HG03378 (cell line): ENCODE results near the gene GREM1.

Experiments used
- ATAC-seq: cut with Tn5 transposase; IDR thresholded peaks from one replicate; pipeline ENCODE4 v1.9.1; 2021; ENCODE audit warnings: mild to moderate bottlenecking, moderate library complexity; ENCODE audit not compliant: unreplicated experiment

The GREM1 gene

DNA sequence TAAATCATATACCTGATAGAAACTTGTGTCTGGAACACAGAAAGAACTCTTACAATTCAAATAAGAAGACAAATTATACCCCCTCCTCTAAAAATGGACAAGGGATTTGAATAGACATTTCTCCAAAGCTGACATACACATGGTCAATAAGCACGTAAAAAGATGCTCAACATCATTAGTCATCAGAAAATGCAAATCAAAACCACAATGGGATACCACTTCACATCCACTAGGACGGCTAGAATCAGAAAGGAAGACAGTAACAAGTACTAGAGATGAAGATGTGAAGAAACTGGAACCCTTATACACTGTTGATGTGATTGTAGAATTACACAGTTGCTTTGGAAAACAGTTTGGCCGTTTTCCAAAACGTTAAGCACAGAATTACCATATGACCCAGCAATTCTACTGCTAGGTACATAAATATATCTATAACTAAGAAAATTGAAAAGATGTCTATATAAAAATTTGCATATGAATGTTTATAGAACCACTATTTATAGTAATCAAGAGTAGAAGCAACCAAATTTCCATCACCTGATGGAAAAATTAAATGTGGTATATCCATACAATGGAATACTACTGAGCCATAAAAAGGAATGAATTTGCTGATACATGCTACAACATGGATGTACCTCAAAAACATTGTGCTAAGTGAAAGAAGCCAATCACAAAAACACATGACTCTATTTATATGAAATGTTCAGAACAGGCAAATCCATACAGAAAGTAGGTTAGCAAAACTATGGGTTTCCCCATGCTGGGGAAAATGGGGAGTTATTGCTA lies 60.8 kb downstream of the GREM1 start:
- no peak for ATAC-seq

DNA sequence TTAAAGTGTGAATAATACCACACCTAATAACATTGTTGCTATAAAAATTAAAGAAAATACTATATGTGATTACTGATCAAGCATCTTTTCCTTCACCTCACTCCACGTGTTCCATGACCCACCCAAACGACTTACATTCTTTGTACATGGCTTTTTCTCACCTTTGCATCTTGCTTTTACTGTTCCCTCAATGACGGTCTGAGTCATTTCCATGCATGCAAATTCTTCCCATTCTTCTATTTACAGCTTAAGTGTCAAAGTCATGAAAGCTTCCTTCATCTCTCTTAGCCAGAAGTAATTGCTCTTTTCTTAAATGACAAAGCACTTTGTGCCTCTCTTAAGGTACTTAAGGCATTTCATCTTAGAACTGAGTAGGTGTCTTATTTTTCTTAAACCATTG lies 64.0 kb downstream of the GREM1 start:
- no peak for ATAC-seq

DNA sequence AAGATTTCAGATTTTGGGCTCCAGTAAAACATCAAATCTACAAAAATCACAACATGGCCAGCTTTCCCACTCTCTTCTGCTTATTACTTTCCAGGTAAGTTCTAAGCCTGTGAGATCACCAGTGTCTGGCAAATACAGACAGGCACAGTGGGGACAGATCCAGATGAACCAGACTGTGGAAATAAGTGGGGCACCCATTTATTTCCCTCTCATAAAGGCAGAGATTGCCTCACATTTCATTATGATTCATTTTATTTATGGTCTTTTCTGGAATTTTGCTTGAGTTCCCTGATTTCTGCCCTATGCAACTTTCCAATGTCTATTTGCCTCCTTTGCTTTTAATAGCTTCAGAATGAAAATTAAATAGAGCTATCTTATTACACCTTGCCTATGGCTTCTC lies 66.8 kb downstream of the GREM1 start:
- no peak for ATAC-seq

DNA sequence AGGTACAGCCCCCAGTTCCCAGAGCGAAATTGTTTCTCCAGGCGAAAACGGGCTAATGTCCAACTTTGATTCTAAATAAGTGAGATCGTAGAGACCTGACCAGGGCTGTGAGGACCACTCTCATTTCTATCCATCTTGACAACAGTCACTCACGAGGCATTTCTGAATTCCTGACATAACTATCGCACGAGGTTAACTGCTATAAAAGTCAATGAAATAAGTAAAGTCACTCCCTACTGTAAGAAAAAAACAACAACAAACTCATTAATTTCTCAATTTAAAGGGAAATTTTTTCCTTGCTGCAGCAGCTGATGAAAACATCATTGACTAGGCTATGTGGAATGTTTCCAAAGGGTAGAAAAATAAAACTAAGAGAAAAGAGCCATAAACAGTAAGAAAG lies 69.1 kb downstream of the GREM1 start:
- ATAC-seq, result no peak

DNA sequence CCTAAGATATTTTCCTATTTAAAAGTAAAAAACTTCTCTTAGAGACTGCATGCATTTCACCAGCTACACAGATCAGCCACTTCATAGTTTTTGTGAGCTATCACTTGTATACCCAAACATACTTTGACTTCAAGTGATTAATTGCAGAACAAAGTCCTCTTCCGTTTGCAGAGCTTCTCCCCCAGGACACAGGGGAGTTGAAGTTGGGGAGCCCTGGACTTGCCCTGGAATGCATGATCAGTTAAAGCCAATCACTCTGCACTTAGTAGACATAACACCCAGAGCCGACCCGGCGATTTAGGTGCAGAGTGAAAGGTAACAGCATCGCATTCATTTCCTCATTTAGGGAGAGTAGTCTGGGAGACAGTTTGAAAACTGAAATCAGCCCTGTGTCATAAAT lies 70.1 kb downstream of the GREM1 start:
- ATAC-seq, result no peak

DNA sequence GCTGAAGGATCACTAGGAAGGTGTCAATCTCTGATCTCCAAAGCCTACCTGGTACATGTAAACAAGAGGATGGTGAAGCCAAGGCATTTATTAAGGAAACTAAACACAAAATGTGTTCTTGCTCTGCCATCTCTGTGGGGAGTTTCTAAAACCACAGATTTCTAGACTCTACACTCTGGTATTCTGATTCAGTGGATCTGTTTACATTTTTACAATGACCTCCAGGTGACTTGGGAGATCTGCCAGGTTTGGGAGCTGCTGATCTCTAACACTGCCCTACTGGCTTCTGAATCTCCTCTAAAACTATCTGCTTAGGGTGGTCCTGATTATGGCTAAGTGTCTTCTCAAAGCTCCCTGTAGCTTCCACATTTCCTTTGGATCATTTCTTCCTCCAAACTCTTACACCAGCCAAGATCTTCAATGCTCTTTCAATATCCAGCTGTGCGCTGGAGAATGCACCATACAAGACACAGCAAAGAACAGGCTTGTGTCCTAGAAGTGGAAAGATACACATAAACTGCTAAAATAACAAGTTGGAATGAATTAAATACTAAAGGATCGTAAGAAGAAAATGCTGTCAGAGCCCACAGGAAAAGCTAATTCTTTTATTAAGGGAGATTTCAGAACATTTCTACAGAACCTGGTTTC lies 72.7 kb downstream of the GREM1 start:
- no peak for ATAC-seq

DNA sequence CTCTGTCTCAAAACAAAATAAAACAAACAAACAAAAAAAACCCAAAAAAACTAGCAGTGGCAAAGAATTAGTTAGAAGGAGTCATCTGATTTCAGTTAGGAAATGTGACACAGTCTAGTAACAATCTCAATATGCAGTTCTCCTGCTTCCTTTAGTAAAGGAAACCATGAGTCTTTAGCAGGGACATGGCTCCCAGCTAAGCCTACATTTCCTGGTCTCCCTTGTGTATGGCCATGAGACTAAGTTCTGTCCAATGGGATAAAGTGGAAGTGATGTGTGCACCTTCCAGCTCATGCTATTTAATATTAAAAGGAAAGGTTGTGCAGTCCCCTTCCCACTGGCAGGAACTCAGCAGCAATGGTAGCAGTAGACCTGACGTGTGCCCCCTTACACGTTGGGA lies 74.6 kb downstream of the GREM1 start:
- ATAC-seq, result no peak
